D721Med (cell line): ENCODE measurements around the gene PPFIBP2.

ENCODE experiments used
- DNase-seq: peaks from one replicate; pipeline ENCODE4 v3.0.0; 2011; ENCODE audit warnings: low spot score; ENCODE audit not compliant: insufficient read length
- FAIRE-seq: peaks from 2 replicates; lab custom pipeline; 2011; peaks lifted over from hg19 to GRCh38; lab: Jason Lieb, UNC
- CTCF ChIP-seq: IDR thresholded peaks from 2 replicates; pipeline ENCODE4 v1.5.1; 2012; ENCODE audit warnings: mild to moderate bottlenecking, control low read depth; ENCODE audit not compliant: insufficient read depth; ENCODE audit errors: missing control alignments

PPFIBP2 gene

GRCh38 chr11:7524462-7525235 is 10.8 kb downstream of the PPFIBP2 start:
- no peak for FAIRE-seq
- TF ChIP-seq CTCF: no peak
- no peak for DNase-seq

GRCh38 chr11:7525424-7525823 is 11.6 kb downstream of the PPFIBP2 start:
- TF ChIP-seq CTCF: no peak
- no peak for DNase-seq
- FAIRE-seq: no peak

- TF ChIP-seq CTCF: no peak
- FAIRE-seq (no peak), DNase-seq (no peak)
These were observed 13.2 kb downstream of the PPFIBP2 start for GRCh38 chr11:7527029-7527428.

- no peak for TF ChIP-seq CTCF
- FAIRE-seq: no peak
These were observed 14.8 kb downstream of the PPFIBP2 start for GRCh38 chr11:7528514-7529049.

GRCh38 chr11:7530013-7530640 is 16.3 kb downstream of the PPFIBP2 start:
- TF ChIP-seq CTCF: no peak
- no peak for DNase-seq
- FAIRE-seq: no peak

More at GRCh38 chr11:7528514-7529049, 14.8 kb downstream of the PPFIBP2 start:
- no peak for DNase-seq

- FAIRE-seq: no peak
- no peak for DNase-seq
- no peak for TF ChIP-seq CTCF
These were observed 17.2 kb downstream of the PPFIBP2 start for GRCh38 chr11:7531011-7531410.
